T follicular helper cell (primary cell): ENCODE data around the gene P3H4.
"Not testable (repeated sequence)": the region's sequence is repeated elsewhere in the genome, so short reads cannot be mapped to it uniquely, and the experiment has no call there.

Source experiments
- DNase-seq: peaks from one replicate; pipeline ENCODE4 v3.0.0-alpha.2; 2020; ENCODE audit warnings: low read depth

The P3H4 gene

DNA sequence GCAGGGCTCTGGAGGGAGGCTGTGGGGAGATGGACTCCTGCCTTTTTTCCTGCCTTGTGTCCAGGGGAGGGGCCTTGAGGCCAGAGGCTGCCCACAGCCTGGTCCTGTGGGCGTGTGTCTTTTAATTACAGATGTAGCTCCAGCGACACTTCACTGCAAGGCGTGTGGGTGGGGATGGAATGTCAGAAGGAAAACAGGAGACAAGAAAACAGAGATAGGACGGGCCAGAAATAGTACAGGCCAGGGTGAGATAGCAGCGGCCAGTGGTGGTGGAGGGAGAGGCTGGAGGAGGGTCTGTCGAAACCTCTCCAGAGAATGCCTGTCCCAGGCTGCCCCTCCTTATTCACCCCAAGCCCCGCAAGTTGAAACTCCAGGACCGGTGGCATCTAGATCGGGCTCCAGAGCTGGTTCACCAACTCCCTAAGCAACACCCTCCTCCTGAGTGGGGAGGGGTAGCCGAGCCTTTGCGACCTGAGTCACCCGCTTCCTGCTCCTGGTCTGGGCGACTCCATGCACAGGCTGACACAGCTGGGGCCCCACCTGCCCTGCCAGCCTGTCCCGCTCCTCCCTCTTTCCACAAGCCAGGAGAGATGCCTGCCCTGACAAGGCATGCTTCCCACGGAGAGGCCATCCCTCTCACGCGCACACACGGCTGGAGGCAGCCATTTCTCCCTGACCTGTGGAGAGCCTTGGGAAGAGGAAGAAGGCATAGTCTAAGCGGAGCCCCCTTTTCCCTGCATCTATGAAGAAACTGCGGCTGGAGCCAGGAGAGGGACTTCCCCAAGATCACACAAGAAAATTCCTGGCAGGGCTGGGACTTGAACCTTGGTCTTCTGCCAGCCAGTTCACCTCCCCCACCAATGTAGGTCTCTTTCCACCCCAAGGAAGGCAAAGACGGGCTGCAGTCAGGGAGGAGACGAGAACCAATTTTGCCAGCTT, 18.6 kb downstream of the P3H4 start:
- DNase-seq, result no peak

DNA sequence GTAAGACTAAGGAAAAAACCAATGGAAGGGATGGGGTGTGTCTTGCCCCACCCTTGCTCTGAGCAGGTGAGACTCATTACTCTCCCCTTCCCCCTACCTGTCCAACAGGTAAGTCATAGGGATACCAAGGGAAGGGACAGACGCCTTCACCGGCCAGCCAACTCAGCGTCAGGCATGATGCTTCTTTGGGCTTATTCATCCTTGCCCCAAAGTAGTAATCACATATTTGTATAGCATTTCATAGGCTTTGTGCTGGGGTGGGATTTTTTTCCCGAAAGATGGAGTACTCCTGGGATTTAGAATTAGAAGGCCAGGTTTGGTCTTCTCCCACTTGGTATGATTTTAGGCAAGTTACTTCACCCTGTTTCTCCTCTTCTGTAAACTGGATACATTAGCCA, 24.7 kb downstream of the P3H4 start:
- DNase-seq, result no peak

GRCh38 chr17:41786227-41787020, 25.3 kb downstream of the P3H4 start, which contains the start of gene JUP:
TSS of gene JUP (minus strand) at chr17:41786711. CDS start at chr17:41771854, 14,857 bp downstream.
- DNase-seq, result peak; percentile 81

- DNase-seq, result no peak
These were observed 25.9 kb downstream of the P3H4 start for GRCh38 chr17:41785859-41786226.

GRCh38 chr17:41785091-41785858, 26.5 kb downstream of the P3H4 start:
- no peak for DNase-seq

GRCh38 chr17:41784207-41784744, 27.5 kb downstream of the P3H4 start:
- DNase-seq, result no peak

GRCh38 chr17:41782142-41782541, 29.6 kb downstream of the P3H4 start:
- DNase-seq, result no peak

DNA sequence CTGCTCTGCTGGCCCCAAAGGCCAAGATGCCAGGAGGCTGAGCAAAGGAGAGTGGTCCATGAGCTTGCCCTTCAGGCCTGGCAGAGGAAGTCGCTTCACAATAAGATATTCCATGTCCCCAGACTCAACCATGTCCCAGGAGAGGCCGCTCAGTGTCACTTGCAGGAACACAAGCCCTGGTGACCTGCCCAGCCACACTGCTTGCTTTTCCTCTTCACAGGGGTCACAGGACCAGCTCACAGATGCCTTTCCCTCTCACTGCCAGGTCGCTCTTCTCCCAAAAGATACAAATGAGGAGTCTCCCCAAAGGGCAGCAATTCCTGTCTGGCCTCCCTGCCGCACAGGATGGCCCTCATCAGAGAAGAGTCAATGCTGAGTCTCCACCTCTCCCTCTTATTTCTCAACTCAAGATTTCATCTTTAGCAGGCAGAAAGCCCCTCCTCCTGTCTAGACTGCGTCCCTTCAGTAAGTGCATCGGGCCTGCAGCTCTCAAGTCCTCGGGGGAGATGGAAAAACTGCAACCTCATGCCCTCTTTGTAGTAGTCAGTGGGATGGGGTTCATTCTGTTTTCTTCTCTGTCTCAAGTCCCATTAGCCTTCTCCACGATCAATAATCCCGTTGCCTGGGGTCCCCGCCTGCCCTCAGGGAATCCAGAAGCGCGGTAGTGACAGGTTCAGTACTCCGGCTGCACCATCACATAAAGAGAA, 30.2 kb downstream of the P3H4 start:
- no peak for DNase-seq

GRCh38 chr17:41779954-41780353, 31.8 kb downstream of the P3H4 start:
- DNase-seq, result no peak

DNA sequence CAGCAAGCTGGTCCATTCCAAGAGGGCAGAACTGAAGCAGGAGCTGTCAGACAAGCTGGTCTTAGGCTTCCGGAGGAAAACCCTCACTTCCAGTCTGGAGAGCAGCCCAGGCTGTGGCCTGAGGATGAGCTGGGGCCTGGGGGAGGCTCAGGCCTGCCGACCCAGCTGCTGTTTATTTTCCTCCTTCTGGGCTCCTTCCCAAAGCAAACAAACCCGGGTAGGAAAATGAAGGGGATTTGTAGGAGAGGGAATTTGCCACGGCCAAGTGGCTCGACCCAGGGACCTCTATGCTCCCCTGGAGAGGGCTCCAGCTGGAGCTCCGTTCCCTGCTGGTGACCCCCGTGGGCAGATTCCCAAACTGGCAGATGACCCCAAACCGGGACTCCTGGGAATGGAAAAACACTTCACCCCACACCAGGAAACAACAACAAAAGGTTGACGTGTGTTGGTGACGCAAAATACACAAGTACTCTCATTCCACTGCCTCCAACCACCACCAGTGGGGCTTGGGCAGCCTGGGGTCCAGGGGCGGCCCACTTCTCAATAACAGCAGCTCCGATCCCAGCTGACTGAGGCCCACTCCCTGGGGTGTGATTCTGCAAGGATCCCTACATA, 34.1 kb downstream of the P3H4 start:
- no peak for DNase-seq

GRCh38 chr17:41777157-41777573, 34.6 kb downstream of the P3H4 start:
- DNase-seq, result no peak

- not testable (repeated sequence) for DNase-seq
These were observed 35.4 kb downstream of the P3H4 start for GRCh38 chr17:41776262-41776900.

DNA sequence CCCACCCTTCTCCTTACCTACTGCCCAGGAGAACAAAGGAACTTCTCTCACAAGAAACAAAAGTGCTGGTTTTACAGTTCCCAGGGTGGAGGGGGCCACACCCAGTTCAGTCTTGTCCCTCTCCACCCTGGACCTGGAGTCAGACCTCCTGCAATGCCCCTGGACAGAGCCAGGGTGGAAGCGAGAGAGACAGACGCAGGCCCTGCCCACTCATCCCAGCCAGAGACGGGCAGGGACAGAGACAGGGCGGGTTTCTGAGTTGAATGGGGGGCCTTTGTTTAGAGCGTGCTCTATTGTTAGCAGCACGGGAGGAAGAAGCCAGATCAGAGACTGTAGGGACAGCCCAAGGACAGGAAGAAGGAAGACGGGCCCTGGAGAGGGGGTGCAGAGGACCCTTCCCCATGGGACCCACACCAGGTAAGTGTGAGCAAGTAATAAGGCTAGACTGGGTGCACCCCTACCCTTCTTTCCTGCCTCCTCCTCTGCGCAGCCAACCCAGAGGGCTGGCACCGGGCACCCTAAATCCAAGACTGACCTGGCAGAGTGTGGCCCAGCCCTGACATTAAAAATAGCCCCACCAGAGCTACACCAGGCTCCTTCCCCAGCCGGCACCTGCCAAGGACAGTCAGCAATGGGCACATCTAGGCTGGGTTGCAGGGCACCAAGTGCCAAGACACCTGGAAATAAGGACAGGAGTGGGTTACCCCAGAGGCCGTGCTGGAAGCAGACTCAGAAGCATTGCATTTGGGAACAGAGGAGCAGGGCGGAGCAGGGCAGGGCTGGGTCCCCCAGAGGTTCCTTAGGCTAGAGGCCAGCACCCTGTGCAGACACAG, 36.1 kb downstream of the P3H4 start:
- no peak for DNase-seq

DNA sequence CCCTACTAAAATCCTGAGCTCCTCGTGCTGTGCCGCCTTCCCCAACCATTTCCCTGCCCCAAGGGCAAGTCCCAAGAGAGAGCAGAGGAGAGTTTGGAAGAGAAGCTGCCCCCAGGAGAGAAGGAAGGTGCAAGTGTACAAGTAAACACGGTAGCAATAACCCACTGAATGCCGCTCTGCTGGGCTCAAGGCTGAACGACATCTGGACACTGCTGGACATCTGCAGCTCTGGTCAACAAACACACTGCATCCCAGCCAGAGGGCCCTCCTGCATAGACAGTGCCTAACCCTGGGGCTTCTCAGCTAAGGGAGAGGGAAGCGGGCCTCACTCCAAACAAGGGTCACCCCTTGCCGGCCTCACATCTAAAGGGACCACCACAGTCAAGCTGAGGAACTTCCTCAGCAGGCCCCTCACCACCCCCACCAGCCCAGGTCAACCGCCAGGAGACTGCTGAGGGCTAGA, 38.0 kb downstream of the P3H4 start:
- no peak for DNase-seq

DNA sequence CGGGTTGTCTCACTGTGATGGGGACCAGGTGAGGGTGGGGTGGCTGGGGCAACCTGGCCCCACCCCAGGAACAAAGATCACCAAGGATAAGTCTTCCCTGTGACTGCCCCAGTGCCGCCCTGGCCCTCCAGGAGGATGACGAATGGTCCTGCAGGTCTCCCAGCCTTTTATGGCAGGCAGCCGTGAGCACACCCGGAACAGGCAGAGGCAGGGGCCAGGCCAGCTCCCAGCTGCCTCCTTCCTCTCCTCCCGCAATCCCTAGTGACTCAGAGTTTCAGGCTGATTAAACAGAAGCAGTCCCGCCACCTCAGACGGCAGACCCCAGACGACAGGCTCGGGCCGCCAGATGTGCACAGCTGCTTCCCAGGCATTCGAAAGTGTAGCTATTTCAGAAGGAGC, 38.6 kb downstream of the P3H4 start:
- DNase-seq, result no peak

- DNase-seq, result no peak
These were observed 39.1 kb downstream of the P3H4 start for GRCh38 chr17:41772586-41773189.

- no peak for DNase-seq
These were observed 39.5 kb downstream of the P3H4 start for GRCh38 chr17:41772218-41772585.

DNA sequence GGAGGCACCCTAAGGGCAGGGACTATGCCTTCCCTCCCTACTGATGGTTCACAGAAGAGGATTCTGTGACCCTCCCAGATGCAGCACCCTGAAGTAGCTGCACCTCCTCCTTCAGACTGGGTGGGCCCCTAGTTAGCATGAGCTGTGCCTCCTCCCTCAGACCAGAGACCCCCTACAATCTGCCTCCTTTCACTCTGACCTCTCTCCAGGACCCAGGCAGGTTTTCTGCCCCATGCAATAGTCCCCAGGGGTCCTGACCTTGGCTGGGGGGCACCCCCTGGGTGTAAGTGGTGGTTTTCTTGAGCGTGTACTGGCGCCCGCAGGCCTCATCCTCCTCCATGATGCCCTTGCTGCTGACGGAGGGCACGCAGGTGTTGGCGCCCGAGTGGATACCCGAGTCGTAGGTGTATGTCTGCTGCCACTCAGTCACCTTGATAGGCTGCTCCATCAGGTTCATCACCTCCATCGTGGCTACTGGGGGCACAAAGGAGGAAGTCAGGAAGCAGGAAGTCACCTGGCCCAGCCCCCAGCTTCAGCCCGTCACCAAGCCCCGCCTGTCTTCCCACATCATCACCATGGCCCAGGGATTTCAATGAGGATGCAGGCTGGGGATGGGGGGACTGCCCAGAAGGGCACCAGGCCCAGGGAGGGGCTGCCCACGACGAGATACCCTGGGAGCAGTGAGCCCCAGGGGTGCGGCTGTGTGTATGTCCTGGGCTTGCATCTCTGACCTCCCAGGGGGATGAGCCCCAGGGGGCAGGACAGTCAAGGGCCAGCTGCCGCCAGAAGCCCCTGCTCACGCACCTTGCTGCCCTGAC, 40.2 kb downstream of the P3H4 start:
- DNase-seq, result no peak
